ENCODE results near the gene NPHP3.
"Not testable (repeated sequence)": the region's sequence is repeated elsewhere in the genome, so short reads cannot be mapped to it uniquely, and the experiment has no call there.

NPHP3 gene

DNA sequence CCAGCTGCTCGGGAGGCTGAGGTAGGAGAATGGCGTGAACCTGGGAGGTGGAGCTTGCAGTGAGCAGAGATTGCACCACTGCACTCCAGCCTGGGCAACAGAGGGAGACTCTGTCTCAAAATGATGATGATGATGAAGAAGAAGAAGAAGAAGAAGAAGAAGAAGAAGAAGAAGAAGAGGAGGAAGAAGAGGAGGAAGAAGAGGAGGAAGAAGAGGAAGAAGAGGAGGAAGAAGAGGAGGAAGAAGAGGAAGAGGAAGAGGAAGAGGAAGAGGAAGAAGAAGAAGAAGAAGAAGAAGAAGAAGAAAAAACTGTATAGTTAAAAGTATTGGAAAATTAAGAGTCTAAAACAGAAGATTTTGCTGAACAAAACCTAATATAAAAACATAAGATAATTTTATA, 80.8 kb downstream of the NPHP3 start:
- not testable (repeated sequence) for DNase-seq

- no peak for DNase-seq
Measured at GRCh38 chr3:132638706-132639105, 83.5 kb downstream of the NPHP3 start.

DNA sequence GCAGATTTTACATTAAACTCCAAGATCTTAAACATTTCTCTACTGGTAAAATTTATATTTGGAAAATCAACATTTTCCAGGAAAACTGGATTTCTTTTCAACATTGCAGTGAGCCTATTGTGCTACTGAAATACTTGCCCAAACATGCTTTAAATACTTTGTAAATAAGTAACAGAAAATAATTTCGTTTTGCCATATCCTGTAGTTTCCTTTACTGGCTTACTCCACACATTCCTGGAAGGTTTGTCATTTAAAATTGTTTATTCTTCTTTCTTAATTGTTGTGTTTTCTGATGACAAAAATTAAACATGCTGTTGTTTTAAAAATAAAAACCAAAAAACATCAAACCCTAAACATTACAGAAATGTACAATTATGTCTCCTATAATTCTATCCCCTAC, 84.6 kb downstream of the NPHP3 start:
- no peak for DNase-seq

- DNase-seq, result no peak
Measured at GRCh38 chr3:132635052-132635451, 87.2 kb downstream of the NPHP3 start.

Measured in NCI-H524 treated with DMSO at 0.1 percent for 48 hours (cell line).